WI38 (cell line): ENCODE measurements around the gene OOEP.

Experiments
- H3K4me3 ChIP-seq: 2 replicates; pipeline ENCODE4 v1.5.1; 2011; ENCODE audit warnings: low read depth, mild to moderate bottlenecking, control low read depth, low read length
- TF ChIP-seq, protein P1 (sequence below): IDR thresholded peaks from 2 replicates; pipeline ENCODE4 v1.5.1; 2012; ENCODE audit warnings: low read depth, mild to moderate bottlenecking, control low read depth, low read length

Gene OOEP

DNA sequence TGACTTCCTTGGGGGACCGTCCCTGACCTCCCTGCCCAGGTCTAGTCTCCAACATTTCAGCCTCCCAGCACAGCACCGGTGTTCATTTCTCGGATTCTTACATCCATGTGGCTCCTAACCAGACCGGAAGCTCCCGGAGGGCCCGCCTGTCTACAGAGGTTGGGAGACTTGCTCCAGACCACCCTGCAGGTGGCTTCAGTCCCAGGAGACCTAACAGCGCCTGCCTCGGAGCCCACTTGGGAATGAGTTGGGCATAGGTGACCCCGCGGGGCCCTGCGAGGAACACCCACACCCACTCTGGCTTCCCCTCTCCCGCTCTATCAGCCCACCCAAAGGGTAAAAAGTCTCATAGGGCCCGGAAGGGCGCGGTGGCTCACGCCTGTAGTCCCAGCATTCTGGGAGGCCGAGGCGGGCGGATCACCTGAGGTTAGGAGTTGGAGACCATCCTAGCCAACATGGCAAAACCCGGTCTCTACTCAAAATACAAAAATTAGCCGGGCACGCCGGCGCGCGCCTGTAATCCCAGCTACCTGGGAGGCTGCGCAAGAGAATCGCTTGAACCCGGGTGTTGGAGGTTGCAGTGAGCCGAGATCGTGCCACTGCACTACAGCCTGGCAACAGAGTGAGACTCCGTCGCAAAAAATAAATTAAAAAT lies 21.0 kb downstream of the OOEP start:
- H3K4me3 ChIP-seq: no peak overlapping the region
- TF ChIP-seq, protein P1, sequence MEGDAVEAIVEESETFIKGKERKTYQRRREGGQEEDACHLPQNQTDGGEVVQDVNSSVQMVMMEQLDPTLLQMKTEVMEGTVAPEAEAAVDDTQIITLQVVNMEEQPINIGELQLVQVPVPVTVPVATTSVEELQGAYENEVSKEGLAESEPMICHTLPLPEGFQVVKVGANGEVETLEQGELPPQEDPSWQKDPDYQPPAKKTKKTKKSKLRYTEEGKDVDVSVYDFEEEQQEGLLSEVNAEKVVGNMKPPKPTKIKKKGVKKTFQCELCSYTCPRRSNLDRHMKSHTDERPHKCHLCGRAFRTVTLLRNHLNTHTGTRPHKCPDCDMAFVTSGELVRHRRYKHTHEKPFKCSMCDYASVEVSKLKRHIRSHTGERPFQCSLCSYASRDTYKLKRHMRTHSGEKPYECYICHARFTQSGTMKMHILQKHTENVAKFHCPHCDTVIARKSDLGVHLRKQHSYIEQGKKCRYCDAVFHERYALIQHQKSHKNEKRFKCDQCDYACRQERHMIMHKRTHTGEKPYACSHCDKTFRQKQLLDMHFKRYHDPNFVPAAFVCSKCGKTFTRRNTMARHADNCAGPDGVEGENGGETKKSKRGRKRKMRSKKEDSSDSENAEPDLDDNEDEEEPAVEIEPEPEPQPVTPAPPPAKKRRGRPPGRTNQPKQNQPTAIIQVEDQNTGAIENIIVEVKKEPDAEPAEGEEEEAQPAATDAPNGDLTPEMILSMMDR: no peak

DNA sequence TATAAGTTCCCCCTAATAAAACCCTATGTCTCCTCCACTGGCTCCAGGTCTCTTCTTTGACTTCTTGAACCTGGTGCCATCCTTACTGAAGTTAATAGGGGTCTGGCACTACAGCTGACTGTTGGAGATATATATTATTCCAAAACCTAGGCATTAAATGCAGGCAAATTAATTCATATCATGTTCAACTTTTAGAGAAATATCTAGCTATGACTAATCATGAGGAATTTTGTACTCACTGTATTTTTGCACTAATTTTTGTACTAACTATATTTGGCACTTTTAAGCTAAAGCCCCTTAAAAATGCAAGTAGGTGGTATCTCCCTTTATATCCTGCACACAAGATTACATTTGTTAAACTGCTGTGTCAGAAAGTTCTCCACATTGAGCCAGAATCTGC lies 26.5 kb downstream of the OOEP start:
- TF ChIP-seq, protein P1: no peak
- H3K4me3 ChIP-seq: no peak overlapping the region

DNA sequence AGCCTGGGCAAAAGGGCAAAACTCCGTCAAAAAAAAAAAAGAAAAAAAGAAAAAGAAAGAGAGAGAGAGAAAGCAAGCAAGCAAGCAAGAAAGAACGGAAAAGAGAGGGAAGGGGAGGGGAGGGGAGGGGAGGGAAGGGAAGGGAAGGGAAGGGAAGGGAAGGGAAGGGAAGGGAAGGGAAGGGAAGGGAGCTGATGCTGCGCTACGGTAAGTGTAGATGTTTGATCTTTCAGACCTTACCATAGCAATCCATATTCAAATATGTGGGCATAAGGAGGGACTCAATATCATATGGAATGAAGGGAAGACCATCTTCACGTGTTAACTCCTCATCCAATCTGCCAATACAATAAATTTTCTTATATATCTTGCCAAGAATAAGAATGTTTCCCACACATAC lies 27.5 kb downstream of the OOEP start:
- H3K4me3 ChIP-seq: no peak overlapping the region
- TF ChIP-seq, protein P1: no peak

- H3K4me3 ChIP-seq: no peak overlapping the region
- TF ChIP-seq, protein P1: no peak
Observed at GRCh38 chr6:73341335-73341734, 28.4 kb downstream of the OOEP start.

- TF ChIP-seq, protein P1: no peak
- H3K4me3 ChIP-seq: no peak overlapping the region
Observed at GRCh38 chr6:73340048-73340447, 29.6 kb downstream of the OOEP start.

GRCh38 chr6:73339340-73339739 lies 30.4 kb downstream of the OOEP start:
- TF ChIP-seq, protein P1: no peak
- H3K4me3 ChIP-seq: no peak overlapping the region

- TF ChIP-seq, protein P1: no peak
- no peak overlapping the region for H3K4me3 ChIP-seq
Observed at GRCh38 chr6:73329201-73329600, 40.5 kb downstream of the OOEP start.
